Spinal cord (tissue), 10 donors: ENCODE results near the gene KRTAP1-5. TPM values are rescaled to one million over a fixed set of nuclear protein-coding genes. Genes with fewer than 3 reads are reported as not detected.
"Not testable (repeated sequence)": the region's sequence is repeated elsewhere in the genome, so short reads cannot be mapped to it uniquely, and the experiment has no call there.

Source experiments
- DNase-seq, 6 donors: peaks; one replicate each; pipeline versions ENCODE4 v3.0.0 to v3.0.0-alpha.2; 2013 to 2015; ENCODE audit warnings: low spot score in 6 of 6, low read depth in 4 of 6
- H3K27ac ChIP-seq: one replicate; pipeline ENCODE4 v1.5.1; 2013; ENCODE audit warnings: low read depth, low read length, control low read depth
- H3K27me3 ChIP-seq: one replicate; pipeline ENCODE4 v1.6.1; 2013; ENCODE audit warnings: low read length; ENCODE audit not compliant: control insufficient read depth, insufficient read depth
- H3K36me3 ChIP-seq: one replicate; pipeline ENCODE4 v1.6.1; 2013; ENCODE audit warnings: low read length; ENCODE audit not compliant: control insufficient read depth, insufficient read depth
- H3K4me1 ChIP-seq: one replicate; pipeline ENCODE4 v1.6.1; 2013; ENCODE audit warnings: low read length; ENCODE audit not compliant: control insufficient read depth, insufficient read depth
- H3K4me3 ChIP-seq: one replicate; pipeline ENCODE4 v1.5.1; 2013; ENCODE audit warnings: low read depth, low read length, control low read depth
- H3K9me3 ChIP-seq: one replicate; pipeline ENCODE4 v1.6.1; 2013; ENCODE audit warnings: low read length; ENCODE audit not compliant: control insufficient read depth, insufficient read depth
- WGBS: methylation state at CpG from one replicate; pipeline ENCODE4 v1.1.5; 2013; ENCODE audit warnings: missing lambda C conversion rate; ENCODE audit not compliant: insufficient coverage; 5-methylcytosine and 5-hydroxymethylcytosine counted together
- long read RNA-seq, 4 donors: transcript quantifications; one replicate each; lab custom pipeline, GENCODE V29; 2026
- polyA plus RNA-seq, 2 donors: library from polyadenylated mRNA; unstranded; fragments of 120-200 nt; gene quantifications; one replicate each; pipeline ENCODE4 v1.2.1, GENCODE V29; 2013; ENCODE audit not compliant: insufficient read length in 2 of 2
- total RNA-seq, 2 donors: library from RNA; depleted of rRNA in 1 of 2; stranded (reverse); fragments of 120-200 nt in 1 of 2; fragments of >200 nt in 1 of 2; gene quantifications; one replicate each; pipeline versions ENCODE4 v1.2.3 to v1.2.4, GENCODE V29; 2013 to 2014
- donor health status: healthy.

Gene KRTAP1-5
- total RNA-seq (not detected), polyA plus RNA-seq (not detected)
- long read RNA-seq, donor 1: 0 reads
- long read RNA-seq, donor 2, partial matches to known transcripts: 0 of 1 reads
- long read RNA-seq, donor 2, other reads (novel, unspliced or antisense): 0 of 1 reads
- long read RNA-seq, donor 3: 0 reads
- long read RNA-seq, donor 4: 0 reads

- Histone ChIP-seq H3K4me3 (no peak within 1 kb of the TSS), H3K9me3 (no peaks in the 10 kb centered on the region), H3K36me3 (no peaks in the 10 kb centered on the region), H3K4me1 (no peaks in the 10 kb centered on the region), H3K27ac (no peak within 1 kb of the TSS), H3K27me3 (no peaks in the 10 kb centered on the region)
- WGBS: 77% methylated on average over 7 of the region's 9 CpGs
- DNase-seq: peak in 2 of 6 donors; percentile 4 to 65
Observed at GRCh38 chr17:41026715-41027471, at the start of gene KRTAP1-5. Gene KRTAP1-5, minus strand, starts transcription at chr17:41027208. Its CDS starts 53 bp downstream, at chr17:41027155.

DNA sequence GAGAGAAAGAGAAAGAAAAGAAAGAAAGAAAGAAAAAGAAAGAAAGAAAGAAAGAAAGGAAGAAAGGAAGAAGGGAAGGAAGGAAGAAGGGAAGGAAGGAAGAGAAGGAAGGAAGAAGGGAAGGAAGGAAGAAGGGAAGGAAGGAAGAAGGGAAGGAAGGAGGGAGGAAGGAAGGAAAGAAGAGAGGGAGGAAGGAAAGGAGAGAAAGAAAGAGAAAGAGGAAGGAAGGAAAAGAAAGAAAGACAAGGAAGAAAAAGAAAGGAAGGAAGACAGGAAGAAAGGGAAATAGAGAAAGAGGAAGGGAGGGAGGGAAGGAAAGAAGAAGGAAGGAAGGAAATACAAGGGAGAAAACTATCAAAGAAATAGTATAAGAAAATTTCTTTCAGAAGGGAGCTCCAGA is 49.8 kb upstream of the KRTAP1-5 start:
- Histone ChIP-seq H3K36me3 (no peaks in the 10 kb centered on the region), H3K27me3 (no peaks in the 10 kb centered on the region), H3K27ac (no peak overlapping the region), H3K9me3 (no peaks in the 10 kb centered on the region), H3K4me1 (no peaks in the 10 kb centered on the region), H3K4me3 (no peak overlapping the region)
- no peak for DNase-seq

- H3K27me3 ChIP-seq: no peaks in the 10 kb centered on the region
- no peaks in the 10 kb centered on the region for H3K9me3 ChIP-seq
- no peaks in the 10 kb centered on the region for H3K36me3 ChIP-seq
- no peaks in the 10 kb centered on the region for H3K4me1 ChIP-seq
- no peak overlapping the region for H3K27ac ChIP-seq
- no peak overlapping the region for H3K4me3 ChIP-seq
- DNase-seq: no peak
- no CpG with 5 or more reads among the region's 2 CpGs for WGBS
Observed at GRCh38 chr17:41073676-41074075, 46.7 kb upstream of the KRTAP1-5 start.

DNA sequence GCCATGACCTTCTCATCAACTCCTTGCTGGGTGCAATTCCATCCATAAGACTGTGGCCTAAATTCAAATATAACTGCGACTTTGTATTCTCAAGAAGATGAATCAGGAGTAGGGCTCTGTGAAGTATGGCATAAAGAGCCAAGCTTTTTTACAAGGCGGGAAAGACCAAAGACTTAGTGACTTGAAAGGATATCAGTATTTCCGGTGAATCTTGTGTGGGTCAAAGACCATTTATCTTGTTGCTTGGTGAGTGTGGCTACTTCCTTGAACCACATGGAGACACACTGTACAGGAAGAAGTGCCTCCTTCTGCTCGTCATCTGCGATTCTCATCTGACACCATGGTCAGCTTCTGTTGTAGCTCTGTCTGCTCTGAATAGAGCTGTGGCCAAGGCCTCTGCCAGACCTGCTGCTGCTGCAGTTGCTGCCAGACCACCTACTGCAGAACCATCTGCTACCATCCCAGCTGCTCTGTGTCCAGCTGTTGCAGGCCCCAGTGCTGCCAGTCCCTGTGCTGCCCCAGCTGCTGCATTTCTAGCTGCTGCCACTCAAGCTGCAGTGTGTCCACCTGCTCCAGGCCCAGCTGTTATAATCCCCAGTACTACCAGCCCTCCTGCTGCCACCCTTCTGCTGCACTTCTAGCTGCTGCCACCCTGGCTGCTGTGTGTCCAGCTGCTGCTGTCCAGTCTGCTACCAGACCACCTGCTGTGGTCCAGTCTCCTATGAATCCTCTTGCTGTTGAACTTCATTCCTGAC is 44.8 kb upstream of the KRTAP1-5 start:
- no peak overlapping the region for H3K27ac ChIP-seq
- H3K9me3 ChIP-seq: no peaks in the 10 kb centered on the region
- WGBS: 86% methylated on average over 4 of the region's 5 CpGs
- H3K27me3 ChIP-seq: no peaks in the 10 kb centered on the region
- no peak for DNase-seq
- no peaks in the 10 kb centered on the region for H3K4me1 ChIP-seq
- no peaks in the 10 kb centered on the region for H3K36me3 ChIP-seq
- no peak overlapping the region for H3K4me3 ChIP-seq

GRCh38 chr17:41069031-41069430 is 42.0 kb upstream of the KRTAP1-5 start:
- no peak for DNase-seq
- 95% methylated on average over 2 of the region's 3 CpGs for WGBS
- Histone ChIP-seq H3K4me3 (no peak overlapping the region), H3K4me1 (no peaks in the 10 kb centered on the region), H3K36me3 (no peaks in the 10 kb centered on the region), H3K27ac (no peak overlapping the region), H3K9me3 (no peaks in the 10 kb centered on the region), H3K27me3 (no peaks in the 10 kb centered on the region)

GRCh38 chr17:41067281-41067680 is 40.3 kb upstream of the KRTAP1-5 start:
- H3K4me1 ChIP-seq: no peaks in the 10 kb centered on the region
- H3K27me3 ChIP-seq: no peaks in the 10 kb centered on the region
- no peaks in the 10 kb centered on the region for H3K9me3 ChIP-seq
- no peak for DNase-seq
- H3K36me3 ChIP-seq: no peaks in the 10 kb centered on the region
- no peak overlapping the region for H3K4me3 ChIP-seq
- H3K27ac ChIP-seq: no peak overlapping the region

- Histone ChIP-seq H3K36me3 (no peaks in the 10 kb centered on the region), H3K27ac (no peak within 1 kb of the TSS), H3K4me3 (no peak within 1 kb of the TSS), H3K4me1 (no peaks in the 10 kb centered on the region), H3K9me3 (no peaks in the 10 kb centered on the region), H3K27me3 (no peaks in the 10 kb centered on the region)
- no peak for DNase-seq
- WGBS: 83% methylated on average over 1 of the region's 6 CpGs
Observed at GRCh38 chr17:41065829-41066624, 39.0 kb upstream of the KRTAP1-5 start, which contains the start of gene KRTAP2-4. Gene KRTAP2-4, minus strand, starts transcription at chr17:41065879. Its CDS starts 34 bp downstream, at chr17:41065845.

GRCh38 chr17:41065016-41065689 is 38.1 kb upstream of the KRTAP1-5 start:
- H3K9me3 ChIP-seq: not testable (repeated sequence)
- WGBS: 94% methylated on average over 2 of the region's 16 CpGs

DNA sequence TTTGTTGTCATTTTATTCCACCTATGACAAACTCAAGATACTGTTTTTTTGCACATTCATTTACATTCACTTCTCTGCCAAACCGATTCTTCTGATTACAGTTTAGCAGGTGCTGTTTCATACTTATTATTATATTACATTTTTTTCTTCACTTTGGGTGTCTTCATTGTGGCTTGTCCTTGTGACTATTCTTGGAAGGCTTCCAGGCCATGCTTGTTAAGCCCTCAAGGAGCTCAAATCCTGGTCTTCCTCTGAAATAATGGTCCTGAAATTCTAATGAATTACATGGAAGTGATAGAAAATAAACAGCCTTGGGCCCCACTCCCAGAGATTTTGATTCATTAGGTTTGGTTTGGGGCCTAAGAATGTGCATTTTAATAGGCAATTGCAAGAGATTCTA is 37.3 kb upstream of the KRTAP1-5 start:
- Histone ChIP-seq H3K27me3 (no peaks in the 10 kb centered on the region), H3K36me3 (no peaks in the 10 kb centered on the region), H3K4me1 (no peaks in the 10 kb centered on the region), H3K4me3 (no peak overlapping the region), H3K27ac (no peak overlapping the region), H3K9me3 (no peaks in the 10 kb centered on the region)
- no CpG with 5 or more reads among the region's 1 CpG for WGBS
- DNase-seq: no peak

More at GRCh38 chr17:41065016-41065689, 38.1 kb upstream of the KRTAP1-5 start:
- H3K4me1 ChIP-seq, H3K4me3 ChIP-seq, H3K27ac ChIP-seq, H3K36me3 ChIP-seq, H3K27me3 ChIP-seq, DNase-seq: not testable (repeated sequence)
